A549 (cell line): ENCODE measurements around the gene PTPRD. TPM values are rescaled to one million over a fixed set of nuclear protein-coding genes. Genes with fewer than 3 reads are reported as not detected.

Experiments used
- ATAC-seq, 2 experiments: fragments of 200-7000 bp in 1 of 2; fragments of >200 bp in 1 of 2; cut with Nextera tagmentation in 1 of 2; cut with Tn5 transposase in 1 of 2; 3 replicates each; pipeline versions ENCODE4 v1.8.0 to v1.9.1; 2018 to 2020; ENCODE audit warnings: mild to moderate bottlenecking in 1 of 2, moderate library complexity in 1 of 2
- CTCF ChIA-PET: fragments of 300-600 bp; sonication (Branson Sonifier 250); formaldehyde crosslinking; extraction: SDS; loops from one replicate; lab custom pipeline; 2021; ENCODE audit warnings: antibody characterized with exemption, inconsistent platforms; lab: Yijun Ruan, JAX
- POLR2A ChIA-PET: fragments of 350-600 bp; formaldehyde crosslinking; extraction: SDS; loops from one replicate; lab custom pipeline; 2021; ENCODE audit warnings: antibody characterized with exemption, inconsistent platforms; lab: Yijun Ruan, JAX
- DNase-seq, 2 experiments: peaks; one replicate each; pipeline versions ENCODE4 v3.0.0 to v3.0.0-alpha.2; 2011 to 2016; ENCODE audit warnings: low read depth in 1 of 2, low spot score in 1 of 2
- FAIRE-seq: peaks from 2 replicates; lab custom pipeline; 2011; peaks lifted over from hg19 to GRCh38; lab: Jason Lieb, UNC
- H3K27ac ChIP-seq, 2 experiments: fragments of >200 bp; sonication (Bioruptor Twin); formaldehyde crosslinking; 3 replicates each; pipeline ENCODE4 v1.5.1; 2016 to 2017
- H3K4me1 ChIP-seq: fragments of >200 bp; sonication (Bioruptor Twin); formaldehyde crosslinking; 3 replicates; pipeline ENCODE4 v1.6.1; 2016
- H3K4me2 ChIP-seq: fragments of >200 bp; sonication (Bioruptor Twin); formaldehyde crosslinking; 3 replicates; pipeline ENCODE4 v1.6.1; 2016
- H3K4me3 ChIP-seq: fragments of >200 bp; sonication (Bioruptor Twin); formaldehyde crosslinking; 3 replicates; pipeline ENCODE4 v1.5.1; 2016
- H3K9me3 ChIP-seq: fragments of >200 bp; sonication (Bioruptor Twin); formaldehyde crosslinking; 3 replicates; pipeline ENCODE4 v1.6.1; 2016
- BHLHE40 ChIP-seq: IDR thresholded peaks from 2 replicates; pipeline ENCODE4 v1.6.1; 2012; ENCODE audit warnings: low read depth, low read length, inconsistent platforms
- CBX2 ChIP-seq: fragments of 200-600 bp; sonication (generic); IDR thresholded peaks from 2 replicates; pipeline ENCODE4 v1.6.1; 2016; ENCODE audit warnings: low read depth, mild to moderate bottlenecking, borderline replicate concordance
- CBX8 ChIP-seq: fragments of 200-600 bp; sonication (generic); IDR thresholded peaks from 2 replicates; pipeline ENCODE4 v1.6.1; 2016
- CHD2 ChIP-seq: fragments of 150-350 bp; IDR thresholded peaks from 2 replicates; pipeline ENCODE4 v1.6.1; 2014; ENCODE audit warnings: low read length; ENCODE audit not compliant: partially characterized antibody
- EHF ChIP-seq: fragments of 250-450 bp; sonication (Bioruptor Pico); IDR thresholded peaks from 2 replicates; pipeline ENCODE4 v1.5.0; 2020; ENCODE audit warnings: mild to moderate bottlenecking
- EHMT2 ChIP-seq: fragments of 200-600 bp; sonication (generic); IDR thresholded peaks from 2 replicates; pipeline ENCODE4 v1.6.1; 2016; ENCODE audit warnings: antibody characterized with exemption, low read depth, mild to moderate bottlenecking, moderate library complexity
- ESRRA ChIP-seq: fragments of 150-350 bp; IDR thresholded peaks from 2 replicates; pipeline ENCODE4 v1.6.1; 2014; ENCODE audit warnings: mild to moderate bottlenecking, low read length, borderline replicate concordance
- HDAC2 ChIP-seq: fragments of 200-600 bp; sonication (generic); IDR thresholded peaks from 2 replicates; pipeline ENCODE4 v1.6.1; 2016
- HOXA7 ChIP-seq: fragments of 250-450 bp; sonication (Bioruptor Pico); IDR thresholded peaks from 2 replicates; pipeline ENCODE4 v1.5.0; 2020; ENCODE audit warnings: mild to moderate bottlenecking, moderate library complexity
- HOXB13 ChIP-seq: fragments of 250-450 bp; sonication (Bioruptor Pico); IDR thresholded peaks from 2 replicates; pipeline ENCODE4 v1.5.0; 2020; ENCODE audit warnings: low read depth, mild to moderate bottlenecking, moderate library complexity
- KDM1A ChIP-seq: fragments of 200-600 bp; sonication (generic); IDR thresholded peaks from 2 replicates; pipeline ENCODE4 v1.6.1; 2016; ENCODE audit warnings: low read depth, mild to moderate bottlenecking
- NR3C1 ChIP-seq: fragments of >200 bp; sonication (Bioruptor Twin); formaldehyde crosslinking; IDR thresholded peaks from 3 replicates; pipeline ENCODE4 v1.6.1; 2017
- POLR2A ChIP-seq: IDR thresholded peaks from 2 replicates; pipeline ENCODE4 v1.6.1; 2012; ENCODE audit warnings: mild to moderate bottlenecking, low read length
- POLR2AphosphoS2 ChIP-seq: conservative IDR thresholded peaks from 2 replicates; pipeline ENCODE4 v1.6.1; 2012; ENCODE audit warnings: low read length, improper control_type of control experiment, inconsistent platforms
- RAD21 ChIP-seq, 2 experiments: fragments of >200 bp in 1 of 2; sonication (Bioruptor Twin) in 1 of 2; formaldehyde crosslinking in 1 of 2; IDR thresholded peaks in 1 of 2; conservative IDR thresholded peaks in 1 of 2; 2 replicates in 1 of 2; 3 replicates in 1 of 2; pipeline ENCODE4 v1.6.1; 2012 to 2018; ENCODE audit warnings: inconsistent platforms in 1 of 2
- RCOR1 ChIP-seq: fragments of 150-350 bp; IDR thresholded peaks from 2 replicates; pipeline ENCODE4 v1.6.1; 2014; ENCODE audit warnings: antibody characterized with exemption, low read length, low read depth
- RFX5 ChIP-seq: fragments of 450-650 bp; IDR thresholded peaks from 2 replicates; pipeline ENCODE4 v1.7.1; 2014; ENCODE audit warnings: antibody characterized with exemption, mild to moderate bottlenecking, moderate library complexity
- ZC3H11A ChIP-seq: fragments of 450-650 bp; IDR thresholded peaks from 2 replicates; pipeline ENCODE4 v1.6.1; 2014; ENCODE audit warnings: antibody characterized with exemption, mild to moderate bottlenecking
- WGBS: methylation state at CpG from one replicate; pipeline ENCODE4 v1.1.6; 2017; ENCODE audit errors: missing lambda C conversion rate; 5-methylcytosine and 5-hydroxymethylcytosine counted together
- polyA plus RNA-seq, 4 experiments: library from polyadenylated mRNA; depleted of rRNA in 3 of 4; stranded (reverse); fragments of >200 nt; fragmentation: RNase III in 1 of 4; extraction: RNeasy Plus Mini Kit Qiagen cat#74134 plus additional on column Dnase treatment in 1 of 4; gene quantifications; 2 replicates in 3 of 4; 3 replicates in 1 of 4; pipeline ENCODE4 v1.2.3, GENCODE V29; 2011 to 2017
- TF ChIP-seq, protein P1 (sequence below): fragments of 150-350 bp; IDR thresholded peaks from 2 replicates; pipeline ENCODE4 v1.6.1; 2014; ENCODE audit warnings: low read depth, mild to moderate bottlenecking, low read length
- TF ChIP-seq, protein P2 (sequence below): fragments of 250-450 bp; sonication (Bioruptor Pico); IDR thresholded peaks from 2 replicates; pipeline ENCODE4 v1.5.0; 2021; ENCODE audit warnings: mild to moderate bottlenecking, moderate library complexity, borderline replicate concordance
- TF ChIP-seq, protein P3 (sequence below): fragments of 250-450 bp; sonication (Bioruptor Pico); IDR thresholded peaks from 2 replicates; pipeline ENCODE4 v1.5.0; 2020; ENCODE audit warnings: low read depth, mild to moderate bottlenecking, moderate library complexity
- TF ChIP-seq, protein P4 (sequence below): fragments of >200 bp; sonication (Bioruptor Twin); formaldehyde crosslinking; IDR thresholded peaks from 3 replicates; pipeline ENCODE4 v1.6.1; 2016
- TF ChIP-seq, protein P5 (sequence below): fragments of 450-650 bp; IDR thresholded peaks from 2 replicates; pipeline ENCODE4 v1.6.1; 2014; ENCODE audit warnings: antibody characterized with exemption
- TF ChIP-seq, protein P6 (sequence below): fragments of >200 bp; sonication (Bioruptor Twin); formaldehyde crosslinking; IDR thresholded peaks from 3 replicates; pipeline ENCODE4 v1.5.1; 2016

PTPRD gene
- polyA plus RNA-seq, 2 of the 4 experiments (the other 2 are of a cell fraction): 0.39 to 1.3 TPM

DNA sequence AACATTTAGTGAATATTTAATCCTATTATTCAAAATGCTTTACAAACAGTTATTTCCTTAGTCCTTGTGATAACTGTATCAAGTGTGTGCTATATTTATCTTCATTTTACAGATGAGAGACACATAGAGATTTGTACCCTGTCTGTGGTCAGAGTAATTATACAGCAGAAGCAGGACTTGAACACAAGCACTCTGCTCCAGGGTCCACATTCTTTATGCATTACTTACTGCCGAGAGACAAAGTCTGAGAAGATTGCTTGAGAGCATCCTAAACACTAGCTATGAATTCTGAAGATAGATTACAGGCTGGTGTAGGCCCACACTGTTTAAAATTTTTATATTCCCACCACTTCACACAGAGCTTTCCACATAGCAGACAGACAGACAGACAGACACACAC is 1887.2 kb downstream of the PTPRD start:
- ATAC-seq (no peak), DNase-seq (no peak), FAIRE-seq (no peak)
- Histone ChIP-seq H3K27ac (no peak overlapping the region), H3K4me2 (no peak overlapping the region), H3K4me3 (no peak overlapping the region), H3K9me3 (no peaks in the 10 kb centered on the region), H3K4me1 (no peaks in the 10 kb centered on the region)
- ChIA-PET POLR2A (interaction anchor here (0.7 kb wide), 1 partner anchor 663 kb away, joined by 4 read pairs; no protein-coding TSS in a partner anchor), CTCF (interaction anchor here (0.6 kb wide), 1 partner anchor 35 kb away, joined by 4 read pairs; no protein-coding TSS in a partner anchor)
- 17% methylated on average over 1 of the region's 1 CpG for WGBS
- TF ChIP-seq EHF (no peak), POLR2AphosphoS2 (no peak), ZC3H11A (no peak), CBX8 (no peak), RFX5 (no peak), ESRRA (no peak), HOXA7 (CRISPR knock-in tag) (no peak), BHLHE40 (no peak), EHMT2 (no peak)
- TF ChIP-seq, protein P1, sequence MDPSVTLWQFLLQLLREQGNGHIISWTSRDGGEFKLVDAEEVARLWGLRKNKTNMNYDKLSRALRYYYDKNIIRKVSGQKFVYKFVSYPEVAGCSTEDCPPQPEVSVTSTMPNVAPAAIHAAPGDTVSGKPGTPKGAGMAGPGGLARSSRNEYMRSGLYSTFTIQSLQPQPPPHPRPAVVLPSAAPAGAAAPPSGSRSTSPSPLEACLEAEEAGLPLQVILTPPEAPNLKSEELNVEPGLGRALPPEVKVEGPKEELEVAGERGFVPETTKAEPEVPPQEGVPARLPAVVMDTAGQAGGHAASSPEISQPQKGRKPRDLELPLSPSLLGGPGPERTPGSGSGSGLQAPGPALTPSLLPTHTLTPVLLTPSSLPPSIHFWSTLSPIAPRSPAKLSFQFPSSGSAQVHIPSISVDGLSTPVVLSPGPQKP: no peak
- TF ChIP-seq, protein P2, sequence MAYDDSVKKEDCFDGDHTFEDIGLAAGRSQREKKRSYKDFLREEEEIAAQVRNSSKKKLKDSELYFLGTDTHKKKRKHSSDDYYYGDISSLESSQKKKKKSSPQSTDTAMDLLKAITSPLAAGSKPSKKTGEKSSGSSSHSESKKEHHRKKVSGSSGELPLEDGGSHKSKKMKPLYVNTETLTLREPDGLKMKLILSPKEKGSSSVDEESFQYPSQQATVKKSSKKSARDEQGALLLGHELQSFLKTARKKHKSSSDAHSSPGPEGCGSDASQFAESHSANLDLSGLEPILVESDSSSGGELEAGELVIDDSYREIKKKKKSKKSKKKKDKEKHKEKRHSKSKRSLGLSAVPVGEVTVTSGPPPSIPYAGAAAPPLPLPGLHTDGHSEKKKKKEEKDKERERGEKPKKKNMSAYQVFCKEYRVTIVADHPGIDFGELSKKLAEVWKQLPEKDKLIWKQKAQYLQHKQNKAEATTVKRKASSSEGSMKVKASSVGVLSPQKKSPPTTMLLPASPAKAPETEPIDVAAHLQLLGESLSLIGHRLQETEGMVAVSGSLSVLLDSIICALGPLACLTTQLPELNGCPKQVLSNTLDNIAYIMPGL (CRISPR knock-in tag): no peak

DNA sequence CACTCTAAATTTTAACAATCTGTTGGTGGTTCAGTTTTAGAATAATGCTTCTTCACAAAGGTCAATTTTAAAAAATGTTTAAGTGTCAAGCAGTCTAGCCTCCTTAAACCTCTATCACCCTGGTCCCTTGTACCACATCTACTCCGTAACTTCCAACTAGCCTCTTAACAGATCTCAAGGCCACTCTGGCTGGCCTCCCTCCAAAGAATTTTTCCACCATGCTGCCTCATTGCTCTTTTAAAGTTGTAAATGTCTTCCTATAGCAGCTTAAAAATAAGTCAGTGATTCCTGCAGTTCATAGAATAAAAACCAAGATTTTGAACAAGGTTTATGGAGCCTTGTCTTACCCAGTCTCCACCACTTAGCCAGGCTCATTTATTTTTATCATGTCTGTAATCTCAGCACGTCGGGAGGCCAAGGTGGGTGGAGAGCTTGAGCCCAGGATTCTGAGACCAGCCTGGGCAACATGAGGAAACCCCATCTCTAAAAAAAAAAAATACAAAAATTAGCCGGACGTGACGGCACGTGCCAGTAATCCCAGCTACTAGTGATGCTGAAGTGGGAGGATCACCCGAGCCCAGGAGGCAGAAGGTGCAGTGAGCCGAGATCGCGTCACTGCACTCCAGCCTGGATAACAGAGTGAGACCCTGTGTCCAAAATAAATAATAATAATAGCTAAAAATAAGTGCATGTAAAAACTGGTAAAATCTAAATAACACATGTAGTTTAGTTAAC is 1888.4 kb downstream of the PTPRD start:
- no peak overlapping the region for H3K4me3 ChIP-seq
- ChIA-PET CTCF (no interaction called here), POLR2A (no interaction called here)
- ATAC-seq: no peak
- no peak overlapping the region for H3K27ac ChIP-seq
- DNase-seq: no peak
- WGBS: 44% methylated on average over 11 of the region's 11 CpGs
- no peaks in the 10 kb centered on the region for H3K9me3 ChIP-seq
- FAIRE-seq: no peak
- H3K4me1 ChIP-seq: no peaks in the 10 kb centered on the region
- no peak overlapping the region for H3K4me2 ChIP-seq
- TF ChIP-seq, protein P3, sequence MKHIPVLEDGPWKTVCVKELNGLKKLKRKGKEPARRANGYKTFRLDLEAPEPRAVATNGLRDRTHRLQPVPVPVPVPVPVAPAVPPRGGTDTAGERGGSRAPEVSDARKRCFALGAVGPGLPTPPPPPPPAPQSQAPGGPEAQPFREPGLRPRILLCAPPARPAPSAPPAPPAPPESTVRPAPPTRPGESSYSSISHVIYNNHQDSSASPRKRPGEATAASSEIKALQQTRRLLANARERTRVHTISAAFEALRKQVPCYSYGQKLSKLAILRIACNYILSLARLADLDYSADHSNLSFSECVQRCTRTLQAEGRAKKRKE: no peak
- TF ChIP-seq HOXB13 (CRISPR knock-in tag): no peak
- TF ChIP-seq, protein P4, sequence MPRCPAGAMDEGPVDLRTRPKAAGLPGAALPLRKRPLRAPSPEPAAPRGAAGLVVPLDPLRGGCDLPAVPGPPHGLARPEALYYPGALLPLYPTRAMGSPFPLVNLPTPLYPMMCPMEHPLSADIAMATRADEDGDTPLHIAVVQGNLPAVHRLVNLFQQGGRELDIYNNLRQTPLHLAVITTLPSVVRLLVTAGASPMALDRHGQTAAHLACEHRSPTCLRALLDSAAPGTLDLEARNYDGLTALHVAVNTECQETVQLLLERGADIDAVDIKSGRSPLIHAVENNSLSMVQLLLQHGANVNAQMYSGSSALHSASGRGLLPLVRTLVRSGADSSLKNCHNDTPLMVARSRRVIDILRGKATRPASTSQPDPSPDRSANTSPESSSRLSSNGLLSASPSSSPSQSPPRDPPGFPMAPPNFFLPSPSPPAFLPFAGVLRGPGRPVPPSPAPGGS: no peak
- TF ChIP-seq RAD21 (conservative IDR thresholded peaks at IDR 0.05 in 1 of 2, IDR thresholded peaks at IDR 0.05 in 1 of 2): no peak
- TF ChIP-seq, protein P5, sequence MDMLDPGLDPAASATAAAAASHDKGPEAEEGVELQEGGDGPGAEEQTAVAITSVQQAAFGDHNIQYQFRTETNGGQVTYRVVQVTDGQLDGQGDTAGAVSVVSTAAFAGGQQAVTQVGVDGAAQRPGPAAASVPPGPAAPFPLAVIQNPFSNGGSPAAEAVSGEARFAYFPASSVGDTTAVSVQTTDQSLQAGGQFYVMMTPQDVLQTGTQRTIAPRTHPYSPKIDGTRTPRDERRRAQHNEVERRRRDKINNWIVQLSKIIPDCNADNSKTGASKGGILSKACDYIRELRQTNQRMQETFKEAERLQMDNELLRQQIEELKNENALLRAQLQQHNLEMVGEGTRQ: no peak
- TF ChIP-seq RFX5: no peak
- TF ChIP-seq POLR2A: no peak
- no peak for TF ChIP-seq NR3C1
- TF ChIP-seq, protein P1: no peak
- TF ChIP-seq KDM1A: no peak
- TF ChIP-seq, protein P6, sequence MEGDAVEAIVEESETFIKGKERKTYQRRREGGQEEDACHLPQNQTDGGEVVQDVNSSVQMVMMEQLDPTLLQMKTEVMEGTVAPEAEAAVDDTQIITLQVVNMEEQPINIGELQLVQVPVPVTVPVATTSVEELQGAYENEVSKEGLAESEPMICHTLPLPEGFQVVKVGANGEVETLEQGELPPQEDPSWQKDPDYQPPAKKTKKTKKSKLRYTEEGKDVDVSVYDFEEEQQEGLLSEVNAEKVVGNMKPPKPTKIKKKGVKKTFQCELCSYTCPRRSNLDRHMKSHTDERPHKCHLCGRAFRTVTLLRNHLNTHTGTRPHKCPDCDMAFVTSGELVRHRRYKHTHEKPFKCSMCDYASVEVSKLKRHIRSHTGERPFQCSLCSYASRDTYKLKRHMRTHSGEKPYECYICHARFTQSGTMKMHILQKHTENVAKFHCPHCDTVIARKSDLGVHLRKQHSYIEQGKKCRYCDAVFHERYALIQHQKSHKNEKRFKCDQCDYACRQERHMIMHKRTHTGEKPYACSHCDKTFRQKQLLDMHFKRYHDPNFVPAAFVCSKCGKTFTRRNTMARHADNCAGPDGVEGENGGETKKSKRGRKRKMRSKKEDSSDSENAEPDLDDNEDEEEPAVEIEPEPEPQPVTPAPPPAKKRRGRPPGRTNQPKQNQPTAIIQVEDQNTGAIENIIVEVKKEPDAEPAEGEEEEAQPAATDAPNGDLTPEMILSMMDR: no peak
- no peak for TF ChIP-seq ZC3H11A
- TF ChIP-seq RCOR1: no peak
- TF ChIP-seq CBX2: no peak
- no peak for TF ChIP-seq CHD2
- TF ChIP-seq, protein P2 (CRISPR knock-in tag): no peak
- no peak for TF ChIP-seq HDAC2
- TF ChIP-seq ESRRA: no peak
